Activated CD8-positive, alpha-beta memory T cell treated with anti-CD3 and anti-CD28 coated beads, Interleukin-2, amount 50 U/mL, for 48 hours (primary cell): ENCODE measurements around the gene NKIRAS2.

Source experiments
- DNase-seq: peaks from one replicate; pipeline ENCODE4 v3.0.0-alpha.2; 2020

The NKIRAS2 gene

GRCh38 chr17:42027961-42028790 is 8.3 kb downstream of the NKIRAS2 start:
- no peak for DNase-seq

- DNase-seq = no peak
Observed at GRCh38 chr17:42028791-42029127, 8.9 kb downstream of the NKIRAS2 start.

DNA sequence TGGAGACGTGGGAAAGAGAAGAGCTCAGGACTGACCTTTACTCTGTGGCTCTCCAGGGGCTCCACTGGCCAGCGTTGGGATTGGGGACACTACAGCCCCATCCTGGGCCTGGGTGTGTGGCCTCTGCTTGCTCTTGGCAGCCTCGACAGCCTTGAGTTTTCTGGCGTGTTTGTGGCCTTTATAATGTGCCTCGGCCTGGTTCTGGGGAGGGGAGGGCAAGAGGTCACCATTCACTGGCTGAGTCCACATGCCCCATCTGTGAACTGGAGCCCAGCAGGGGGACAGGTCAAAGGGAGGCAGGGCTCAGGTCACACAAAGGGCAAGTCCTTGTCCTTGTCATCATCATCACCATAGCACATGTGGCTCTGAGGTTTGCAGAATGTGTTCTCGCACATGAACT is 11.7 kb downstream of the NKIRAS2 start:
- DNase-seq = no peak

DNA sequence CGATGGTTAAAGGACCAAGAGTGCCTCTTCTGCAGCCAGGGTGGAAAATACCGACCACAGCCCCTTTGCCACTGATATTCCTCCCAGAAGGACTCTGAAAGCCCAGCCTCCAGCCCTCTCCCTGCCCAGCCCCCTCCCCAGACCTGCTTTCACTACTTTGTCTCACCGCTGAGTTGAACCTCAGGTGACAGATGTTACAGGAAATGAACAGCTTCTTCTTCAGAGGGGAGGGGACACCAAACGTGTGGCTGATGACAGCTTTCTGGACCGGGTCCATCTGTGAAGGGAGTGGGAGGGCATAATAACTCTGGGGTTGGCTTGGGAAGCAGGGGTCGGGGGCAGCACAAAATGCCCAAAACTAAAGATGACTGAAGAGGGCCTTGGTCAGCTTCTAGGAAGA is 14.2 kb downstream of the NKIRAS2 start:
- DNase-seq = no peak

GRCh38 chr17:42038221-42038973 is 18.5 kb downstream of the NKIRAS2 start:
- no peak for DNase-seq

DNA sequence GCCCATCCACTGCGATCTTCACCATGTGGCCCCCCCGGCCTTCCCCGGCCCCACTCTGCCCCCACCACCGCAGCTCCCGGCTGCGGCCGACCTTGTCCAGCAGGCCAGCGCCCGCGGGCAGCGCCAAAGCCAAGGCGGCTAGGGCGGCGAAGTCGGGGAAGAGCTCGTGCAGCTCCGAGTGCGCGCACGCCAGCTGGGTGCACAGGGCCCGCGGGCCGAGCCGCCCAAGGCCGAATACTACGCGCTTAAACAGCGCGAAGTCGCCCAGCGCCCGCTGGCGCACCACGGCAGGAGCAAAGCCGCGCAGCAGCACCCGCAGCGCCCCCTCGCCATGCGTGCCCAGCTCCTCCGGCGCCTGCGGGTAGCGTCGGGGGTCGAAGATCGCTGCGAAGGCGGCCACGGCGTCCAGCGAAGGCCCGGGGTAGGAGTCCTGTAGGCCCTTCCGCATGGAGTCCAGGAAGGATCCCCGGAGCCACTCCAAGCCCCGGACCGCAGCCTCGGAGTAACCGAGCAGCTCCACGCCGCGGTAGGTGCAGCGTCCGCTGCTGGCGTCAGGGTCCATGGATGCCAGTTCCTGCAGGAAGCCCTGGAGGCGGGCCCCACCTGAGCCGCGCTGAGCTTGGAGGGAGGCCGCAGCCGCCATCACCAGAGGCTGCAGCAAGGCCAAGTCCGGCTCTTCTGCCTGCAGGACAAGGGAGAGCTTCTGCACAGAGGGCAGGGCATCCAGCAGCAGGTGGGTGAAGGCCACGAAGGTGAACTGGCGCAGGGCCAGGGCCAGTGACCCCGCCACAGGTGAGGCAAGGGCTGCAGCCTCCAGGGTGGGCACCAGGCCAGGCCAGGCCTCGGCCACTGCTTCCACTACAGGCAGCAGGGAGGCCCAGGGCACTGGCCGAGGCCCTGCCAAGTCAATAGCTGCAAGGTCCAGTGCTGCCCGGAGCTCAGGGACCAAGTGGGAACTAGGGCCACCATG is 20.2 kb downstream of the NKIRAS2 start:
- DNase-seq = no peak

DNA sequence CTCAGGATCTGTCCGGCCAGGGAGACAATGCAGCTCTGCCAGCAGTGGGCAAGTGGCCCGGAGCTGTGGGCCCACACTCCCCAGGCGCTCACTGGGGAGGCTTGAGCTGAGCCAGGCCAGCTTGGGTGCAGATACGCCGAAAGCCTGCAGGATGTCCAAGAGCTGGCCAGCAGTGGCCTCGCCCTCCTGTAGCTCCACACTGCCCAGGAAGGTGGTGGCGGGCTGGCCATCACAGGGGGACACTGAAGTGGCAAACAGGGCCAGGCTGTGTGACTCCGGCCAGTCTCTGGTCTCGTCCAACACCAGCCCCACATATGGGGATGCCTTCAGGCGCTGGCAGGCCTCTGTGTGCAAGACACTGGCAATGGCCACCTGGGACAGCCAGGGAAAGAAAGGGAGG is 20.9 kb downstream of the NKIRAS2 start:
- DNase-seq = no peak

DNA sequence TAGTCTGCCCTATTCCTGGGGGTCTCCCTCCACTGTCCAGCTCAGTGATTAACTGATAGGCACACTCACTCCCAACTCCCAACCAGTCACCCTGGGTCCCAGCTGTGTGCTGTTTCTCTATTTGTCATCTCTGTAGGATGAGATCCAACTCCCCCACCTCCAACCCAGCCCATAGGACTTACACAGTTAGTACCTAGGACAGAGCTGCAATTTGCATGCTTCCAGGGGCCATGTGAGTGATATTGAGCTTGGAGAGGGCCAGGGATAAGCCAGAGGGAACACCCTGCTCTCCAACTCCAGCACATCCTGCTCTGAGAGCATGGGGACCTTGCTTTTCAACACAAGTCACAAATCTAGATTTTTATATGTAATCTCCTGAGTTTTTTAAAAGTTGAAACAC is 21.7 kb downstream of the NKIRAS2 start:
- DNase-seq = no peak

DNA sequence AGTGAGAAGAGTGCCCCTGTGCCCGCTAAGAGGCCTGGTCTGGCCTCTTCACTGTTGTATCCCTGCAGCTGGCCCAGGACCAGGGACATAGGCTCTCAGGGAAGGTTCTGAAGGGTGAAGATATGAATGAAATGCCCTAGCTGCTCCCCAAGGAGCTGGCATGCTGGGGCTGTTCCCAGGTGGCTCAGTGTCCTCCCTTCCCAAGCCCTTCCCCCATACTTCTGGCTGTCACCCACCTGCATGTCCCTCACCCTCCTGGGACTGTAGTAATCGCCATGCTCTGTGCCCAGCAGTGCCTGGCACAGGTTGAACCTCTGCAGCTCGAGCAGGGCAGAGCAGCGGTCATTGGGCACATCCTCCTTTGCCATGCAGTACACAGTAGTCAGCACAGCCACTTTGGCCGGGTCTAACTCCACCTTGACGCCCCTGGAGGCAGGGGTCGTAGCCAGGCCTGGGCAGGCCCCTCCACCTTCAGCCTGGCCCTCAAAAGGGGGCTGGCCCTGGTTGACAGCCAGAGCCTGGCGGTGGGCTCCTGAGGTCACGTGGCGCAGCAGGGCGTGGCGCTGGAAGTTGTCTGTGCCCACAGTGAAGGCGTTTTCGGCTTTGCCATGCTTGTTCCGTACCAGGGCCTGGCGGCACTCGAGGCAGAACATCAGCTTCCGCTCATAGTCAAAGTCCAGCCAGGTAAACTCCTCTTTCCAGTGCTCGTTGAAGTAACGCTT is 22.9 kb downstream of the NKIRAS2 start:
- DNase-seq = no peak

DNA sequence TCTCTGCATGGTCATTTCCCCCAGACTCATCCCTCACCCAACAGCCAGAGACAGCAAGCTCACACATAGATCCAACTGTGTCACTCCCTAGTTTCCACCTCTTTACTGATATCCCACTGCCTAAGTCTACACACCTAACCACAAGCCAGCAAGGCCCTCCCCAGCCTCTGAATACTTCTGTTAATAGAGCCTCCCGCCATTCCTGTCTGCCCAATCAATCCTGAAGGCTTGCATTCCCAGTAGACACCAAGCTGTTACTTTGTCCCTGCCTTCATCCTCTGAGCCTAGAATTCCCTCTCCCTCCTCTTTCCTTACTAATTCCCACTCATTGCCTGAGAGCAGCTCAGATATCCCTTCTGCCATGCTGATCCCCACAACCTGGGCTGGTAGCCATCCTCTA is 25.8 kb downstream of the NKIRAS2 start:
- no peak for DNase-seq

- no peak for DNase-seq
Observed at GRCh38 chr17:42047343-42047742, 27.5 kb downstream of the NKIRAS2 start.

GRCh38 chr17:42049834-42050392 is 30.0 kb downstream of the NKIRAS2 start:
- DNase-seq = no peak

- DNase-seq = peak; percentile 72
Observed at GRCh38 chr17:42050393-42051012, 30.6 kb downstream of the NKIRAS2 start, which contains the start of gene C17orf113. Gene C17orf113 (minus strand): TSS chr17:42050601. CDS start chr17:42043376, 7,225 bp downstream.

- DNase-seq = no peak
Observed at GRCh38 chr17:42051013-42051400, 31.1 kb downstream of the NKIRAS2 start.

DNA sequence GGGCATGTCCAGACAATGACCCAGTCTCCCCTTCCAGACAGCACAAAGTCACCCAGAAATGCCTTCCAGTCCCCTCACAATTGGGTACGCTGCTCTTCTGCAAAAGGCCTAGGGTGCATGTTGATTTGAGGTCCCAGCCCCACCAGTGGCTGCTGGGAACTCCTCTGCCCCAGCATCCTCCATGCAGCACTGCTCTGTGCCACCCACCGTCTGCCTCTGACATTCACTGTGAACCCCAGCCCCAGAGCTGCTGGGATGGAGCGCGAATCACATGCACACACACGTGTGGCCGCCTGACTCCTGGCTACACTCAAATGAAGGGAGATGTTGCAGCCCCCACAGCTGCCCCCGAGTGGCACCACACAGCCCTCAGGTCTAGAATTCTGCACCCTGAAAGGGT is 31.8 kb downstream of the NKIRAS2 start:
- DNase-seq = no peak

- DNase-seq = no peak
Observed at GRCh38 chr17:42052346-42052877, 32.5 kb downstream of the NKIRAS2 start.

- DNase-seq = no peak
Observed at GRCh38 chr17:42053731-42054500, 34.0 kb downstream of the NKIRAS2 start.

GRCh38 chr17:42055027-42055426 is 35.1 kb downstream of the NKIRAS2 start:
- no peak for DNase-seq

- no peak for DNase-seq
Observed at GRCh38 chr17:42055496-42055895, 35.6 kb downstream of the NKIRAS2 start.

- DNase-seq = no peak
Observed at GRCh38 chr17:42056635-42057034, 36.7 kb downstream of the NKIRAS2 start.

DNA sequence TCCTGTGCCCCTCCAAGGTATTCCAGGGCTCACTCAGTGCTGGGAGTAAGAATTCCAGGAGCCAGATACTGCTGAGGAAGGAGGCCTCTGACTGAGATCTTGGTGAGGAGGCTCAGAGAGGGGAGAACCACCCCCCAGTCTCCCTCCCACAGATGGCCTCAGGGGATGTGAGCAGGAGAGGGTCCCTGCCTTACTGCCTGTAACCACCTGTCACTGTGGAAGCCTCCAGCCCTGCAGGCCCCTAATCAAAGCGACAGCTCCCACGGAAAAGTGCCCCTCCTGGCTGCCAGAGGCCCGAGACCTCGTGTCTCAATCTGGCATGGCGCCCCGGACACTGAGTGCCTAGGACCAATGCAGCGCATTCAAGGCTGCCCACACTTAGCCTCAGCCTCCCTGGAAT is 38.2 kb downstream of the NKIRAS2 start:
- no peak for DNase-seq
